ENCODE measurements around the gene WNT7B.

Gene WNT7B

GRCh38 chr22:46019351-46019750 lies 42.4 kb upstream of the WNT7B start:
- no peak overlapping the region for H3K27ac ChIP-seq (replicated peaks; ENCODE audit: low read length)
- no peak overlapping the region for H2AK5ac ChIP-seq (ENCODE audit: low read depth, low read length)
- H3K18ac ChIP-seq (ENCODE audit: low read length): no peak overlapping the region
- H4K8ac ChIP-seq (ENCODE audit: low read depth, low read length): no peak overlapping the region
- H3K4me2 ChIP-seq (ENCODE audit: insufficient read depth, low read length, poor library complexity, severe bottlenecking): no peak overlapping the region
- H3K14ac ChIP-seq (ENCODE audit: low read length): no peak overlapping the region
- peaks cover 0 to 4% of the 10 kb centered on the region in 2 donors for H3K9me3 ChIP-seq (replicated peaks in 1 of 2; ENCODE audit: control insufficient read depth in 2 of 2, insufficient read depth in 1 of 2, low read depth in 1 of 2, low read length in 2 of 2)
- H4K91ac ChIP-seq (ENCODE audit: low read depth, low read length, poor library complexity): no peak overlapping the region
- whole genome bisulfite sequencing, 2 donors (ENCODE audit: extremely low coverage in 2 of 2, insufficient read length in 2 of 2, insufficient replicate concordance in 1 of 2): no CpG with 5 or more reads among the region's 6 CpGs
- peaks cover 0 to 51% (median 26%) of the 10 kb centered on the region in 3 experiments for H3K27me3 ChIP-seq (ENCODE audit: control insufficient read depth in 3 of 3, insufficient read depth in 3 of 3, low read depth in 1 of 3, low read length in 3 of 3)
- H2BK12ac ChIP-seq (ENCODE audit: low read length): no peak overlapping the region
- H3K23ac ChIP-seq (ENCODE audit: low read depth, low read length, poor library complexity): no peak overlapping the region
- no peaks in the 10 kb centered on the region for H3K36me3 ChIP-seq (replicated peaks in 1 of 2; ENCODE audit: control insufficient read depth in 2 of 2, insufficient read depth in 2 of 2, low read length in 2 of 2)
- no peak overlapping the region for H2BK15ac ChIP-seq (ENCODE audit: low read length)
- H3K79me1 ChIP-seq (ENCODE audit: low read depth, low read length): no peaks in the 10 kb centered on the region
- H3K4me3 ChIP-seq (ENCODE audit: low read length in 2 of 2): no peak overlapping the region
- no peak overlapping the region for H3K4ac ChIP-seq (ENCODE audit: low read length)
- no peaks in the 10 kb centered on the region for H3K4me1 ChIP-seq (ENCODE audit: control insufficient read depth in 2 of 2, insufficient read depth in 1 of 2, low read depth in 1 of 2, low read length in 2 of 2)
- no peak overlapping the region for H3K9ac ChIP-seq (ENCODE audit: low read depth, low read length, poor library complexity)
- no peak for DNase-seq (ENCODE audit: low spot score)
- no peak overlapping the region for H2BK120ac ChIP-seq (ENCODE audit: low read depth, low read length)
- no peak overlapping the region for H2BK5ac ChIP-seq (ENCODE audit: low read length)
- H2AFZ ChIP-seq (ENCODE audit: low read length): no peak overlapping the region

- Histone ChIP-seq H3K18ac (ENCODE audit: low read length) (no peak overlapping the region), H2BK5ac (ENCODE audit: low read length) (no peak overlapping the region), H3K4ac (ENCODE audit: low read length) (no peak overlapping the region), H2AK5ac (ENCODE audit: low read depth, low read length) (no peak overlapping the region), H4K91ac (ENCODE audit: low read depth, low read length, poor library complexity) (no peak overlapping the region), H3K27ac (replicated peaks; ENCODE audit: low read length) (no peak overlapping the region), H2BK12ac (ENCODE audit: low read length) (no peak overlapping the region), H2BK15ac (ENCODE audit: low read length) (no peak overlapping the region), H2BK120ac (ENCODE audit: low read depth, low read length) (no peak overlapping the region), H3K14ac (ENCODE audit: low read length) (no peak overlapping the region), H3K4me3 (ENCODE audit: low read length in 2 of 2) (no peak overlapping the region), H3K4me1 (ENCODE audit: control insufficient read depth in 2 of 2, insufficient read depth in 1 of 2, low read depth in 1 of 2, low read length in 2 of 2) (no peaks in the 10 kb centered on the region), H3K4me2 (ENCODE audit: insufficient read depth, low read length, poor library complexity, severe bottlenecking) (no peak overlapping the region), H3K27me3 (ENCODE audit: control insufficient read depth in 3 of 3, insufficient read depth in 3 of 3, low read depth in 1 of 3, low read length in 3 of 3) (peaks cover 0 to 50% (median 21%) of the 10 kb centered on the region in 3 experiments), H3K36me3 (replicated peaks in 1 of 2; ENCODE audit: control insufficient read depth in 2 of 2, insufficient read depth in 2 of 2, low read length in 2 of 2) (no peaks in the 10 kb centered on the region), H3K23ac (ENCODE audit: low read depth, low read length, poor library complexity) (no peak overlapping the region), H3K9ac (ENCODE audit: low read depth, low read length, poor library complexity) (no peak overlapping the region), H4K8ac (ENCODE audit: low read depth, low read length) (no peak overlapping the region), H2AFZ (ENCODE audit: low read length) (no peak overlapping the region), H3K79me1 (ENCODE audit: low read depth, low read length) (no peaks in the 10 kb centered on the region), H3K9me3 (replicated peaks in 1 of 2; ENCODE audit: control insufficient read depth in 2 of 2, insufficient read depth in 1 of 2, low read depth in 1 of 2, low read length in 2 of 2) (peaks cover 0 to 4% of the 10 kb centered on the region in 2 donors)
- no peak for DNase-seq (ENCODE audit: low spot score)
These were observed 41.9 kb upstream of the WNT7B start for GRCh38 chr22:46018859-46019258.

GRCh38 chr22:46017166-46017565 lies 40.2 kb upstream of the WNT7B start:
- H3K4me2 ChIP-seq (ENCODE audit: insufficient read depth, low read length, poor library complexity, severe bottlenecking): no peak overlapping the region
- peaks cover 0 to 52% (median 14%) of the 10 kb centered on the region in 3 experiments for H3K27me3 ChIP-seq (ENCODE audit: control insufficient read depth in 3 of 3, insufficient read depth in 3 of 3, low read depth in 1 of 3, low read length in 3 of 3)
- no peak overlapping the region for H2BK12ac ChIP-seq (ENCODE audit: low read length)
- H3K23ac ChIP-seq (ENCODE audit: low read depth, low read length, poor library complexity): no peak overlapping the region
- peaks cover 0 to 4% of the 10 kb centered on the region in 2 donors for H3K9me3 ChIP-seq (replicated peaks in 1 of 2; ENCODE audit: control insufficient read depth in 2 of 2, insufficient read depth in 1 of 2, low read depth in 1 of 2, low read length in 2 of 2)
- no peak overlapping the region for H3K18ac ChIP-seq (ENCODE audit: low read length)
- no peak overlapping the region for H2BK15ac ChIP-seq (ENCODE audit: low read length)
- no peak overlapping the region for H2AFZ ChIP-seq (ENCODE audit: low read length)
- no peak for DNase-seq (ENCODE audit: low spot score)
- H3K4ac ChIP-seq (ENCODE audit: low read length): no peak overlapping the region
- H3K14ac ChIP-seq (ENCODE audit: low read length): no peak overlapping the region
- H2BK120ac ChIP-seq (ENCODE audit: low read depth, low read length): no peak overlapping the region
- H3K4me3 ChIP-seq (ENCODE audit: low read length in 2 of 2): no peak overlapping the region
- peaks cover 1 to 2% of the 10 kb centered on the region in 2 donors for H3K4me1 ChIP-seq (ENCODE audit: control insufficient read depth in 2 of 2, insufficient read depth in 1 of 2, low read depth in 1 of 2, low read length in 2 of 2)
- no peaks in the 10 kb centered on the region for H3K79me1 ChIP-seq (ENCODE audit: low read depth, low read length)
- no peak overlapping the region for H3K9ac ChIP-seq (ENCODE audit: low read depth, low read length, poor library complexity)
- WGBS, 2 donors (ENCODE audit: extremely low coverage in 2 of 2, insufficient read length in 2 of 2, insufficient replicate concordance in 1 of 2): no CpG with 5 or more reads among the region's 2 CpGs
- no peak overlapping the region for H4K91ac ChIP-seq (ENCODE audit: low read depth, low read length, poor library complexity)
- H3K36me3 ChIP-seq (replicated peaks in 1 of 2; ENCODE audit: control insufficient read depth in 2 of 2, insufficient read depth in 2 of 2, low read length in 2 of 2): no peaks in the 10 kb centered on the region
- no peak overlapping the region for H3K27ac ChIP-seq (replicated peaks; ENCODE audit: low read length)
- H2AK5ac ChIP-seq (ENCODE audit: low read depth, low read length): no peak overlapping the region
- H4K8ac ChIP-seq (ENCODE audit: low read depth, low read length): no peak overlapping the region
- H2BK5ac ChIP-seq (ENCODE audit: low read length): no peak overlapping the region

GRCh38 chr22:46013460-46014416 lies 36.8 kb upstream of the WNT7B start:
- peak overlapping the region; percentile 63 for H2AK5ac ChIP-seq (ENCODE audit: low read depth, low read length)
- peak overlapping the region; percentile 97 for H2BK120ac ChIP-seq (ENCODE audit: low read depth, low read length)
- H2BK12ac ChIP-seq (ENCODE audit: low read length): peak overlapping the region; percentile 58
- no peak overlapping the region for H3K4ac ChIP-seq (ENCODE audit: low read length)
- H3K4me1 ChIP-seq (ENCODE audit: control insufficient read depth in 2 of 2, insufficient read depth in 1 of 2, low read depth in 1 of 2, low read length in 2 of 2): peaks cover 2 to 4% of the 10 kb centered on the region in 2 donors
- H3K23ac ChIP-seq (ENCODE audit: low read depth, low read length, poor library complexity): peak overlapping the region; percentile 99
- peak overlapping the region; percentile 86 for H3K4me2 ChIP-seq (ENCODE audit: insufficient read depth, low read length, poor library complexity, severe bottlenecking)
- peak overlapping the region; percentile 66 for H2BK5ac ChIP-seq (ENCODE audit: low read length)
- H3K9ac ChIP-seq (ENCODE audit: low read depth, low read length, poor library complexity): peak overlapping the region; percentile 93
- H3K27ac ChIP-seq (replicated peaks; ENCODE audit: low read length): peak overlapping the region; percentile 31
- H2AFZ ChIP-seq (ENCODE audit: low read length): peak overlapping the region; percentile 89
- H3K14ac ChIP-seq (ENCODE audit: low read length): peak overlapping the region; percentile 98
- H3K4me3 ChIP-seq (ENCODE audit: low read length in 2 of 2): peak overlapping the region; percentile 36 to 85
- H3K79me1 ChIP-seq (ENCODE audit: low read depth, low read length): no peaks in the 10 kb centered on the region
- WGBS, 2 donors (ENCODE audit: extremely low coverage in 2 of 2, insufficient read length in 2 of 2, insufficient replicate concordance in 1 of 2): no CpG with 5 or more reads among the region's 56 CpGs
- H3K36me3 ChIP-seq (replicated peaks in 1 of 2; ENCODE audit: control insufficient read depth in 2 of 2, insufficient read depth in 2 of 2, low read length in 2 of 2): no peaks in the 10 kb centered on the region
- peak overlapping the region; percentile 82 for H4K8ac ChIP-seq (ENCODE audit: low read depth, low read length)
- H2BK15ac ChIP-seq (ENCODE audit: low read length): peak overlapping the region; percentile 98
- peaks cover 0 to 59% (median 12%) of the 10 kb centered on the region in 3 experiments for H3K27me3 ChIP-seq (ENCODE audit: control insufficient read depth in 3 of 3, insufficient read depth in 3 of 3, low read depth in 1 of 3, low read length in 3 of 3)
- peaks cover 4 to 5% of the 10 kb centered on the region in 2 donors for H3K9me3 ChIP-seq (replicated peaks in 1 of 2; ENCODE audit: control insufficient read depth in 2 of 2, insufficient read depth in 1 of 2, low read depth in 1 of 2, low read length in 2 of 2)
- peak; percentile 69 for DNase-seq (ENCODE audit: low spot score)
- H4K91ac ChIP-seq (ENCODE audit: low read depth, low read length, poor library complexity): peak overlapping the region; percentile 30
- peak overlapping the region; percentile 97 for H3K18ac ChIP-seq (ENCODE audit: low read length)

Measured in neuronal stem cell (in vitro differentiated cells).